ENCODE measurements around the gene COMMD9.

GRCh38 chr11:36249246-36249645 lies 40.0 kb downstream of the COMMD9 start:
- TF ChIP-seq CTCF (tag by site-specific recombination; IDR thresholded peaks at IDR 0.05) (no peak), ZNF692 (tag by site-specific recombination; IDR thresholded peaks at IDR 0.05) (no peak), ZSCAN18 (tag by site-specific recombination; IDR thresholded peaks at IDR 0.05) (no peak), REST (tag by site-specific recombination; IDR thresholded peaks at IDR 0.05) (no peak), HOXA7 (CRISPR knock-in tag; IDR thresholded peaks at IDR 0.05; ENCODE audit: borderline replicate concordance) (no peak), ZNF670 (tag by site-specific recombination; IDR thresholded peaks at IDR 0.05; ENCODE audit: low read depth) (no peak), MEIS1 (CRISPR knock-in tag; IDR thresholded peaks at IDR 0.05; ENCODE audit: borderline replicate concordance) (no peak), TRIM28 (IDR thresholded peaks at IDR 0.05; ENCODE audit: borderline replicate concordance, low read length) (no peak), ZFP37 (tag by site-specific recombination; IDR thresholded peaks at IDR 0.05) (no peak), ZNF26 (tag by site-specific recombination; IDR thresholded peaks at IDR 0.05) (no peak), YY1 (tag by site-specific recombination; IDR thresholded peaks at IDR 0.05) (no peak), TCF7L2 (IDR thresholded peaks at IDR 0.05; ENCODE audit: borderline replicate concordance, low read depth, low read length) (no peak), ZNF658 (tag by site-specific recombination; IDR thresholded peaks at IDR 0.05) (no peak), ZNF121 (tag by site-specific recombination; IDR thresholded peaks at IDR 0.05) (no peak)
